IPS DF 19.7 (cell line): ENCODE data around the gene CCDC68.
"Not testable (repeated sequence)": the region's sequence is repeated elsewhere in the genome, so short reads cannot be mapped to it uniquely, and the experiment has no call there.

Experiments used
- DNase-seq: peaks from one replicate; pipeline ENCODE4 v3.0.0-alpha.2; 2013; ENCODE audit warnings: low read depth, low spot score

CCDC68 gene

GRCh38 chr18:54958704-54959625, at the start of gene CCDC68:
CCDC68 (minus strand) TSS chr18:54959461; CDS start chr18:54942791, 16,670 bp downstream.
- DNase-seq, result no peak

- DNase-seq, result no peak
Observed at GRCh38 chr18:55007602-55008001, 48.3 kb upstream of the CCDC68 start.

- no peak for DNase-seq
Observed at GRCh38 chr18:55003695-55004094, 44.4 kb upstream of the CCDC68 start.

GRCh38 chr18:55002261-55002660, 43.0 kb upstream of the CCDC68 start:
- no peak for DNase-seq

GRCh38 chr18:55001394-55002024, 42.2 kb upstream of the CCDC68 start:
- DNase-seq, result no peak

GRCh38 chr18:55000529-55000928, 41.3 kb upstream of the CCDC68 start:
- DNase-seq, result no peak

- no peak for DNase-seq
Observed at GRCh38 chr18:54999016-54999415, 39.8 kb upstream of the CCDC68 start.

GRCh38 chr18:54995421-54996143, 36.3 kb upstream of the CCDC68 start:
- no peak for DNase-seq

- DNase-seq, result no peak
Observed at GRCh38 chr18:54991981-54992380, 32.7 kb upstream of the CCDC68 start.

- DNase-seq, result no peak
Observed at GRCh38 chr18:54984908-54985307, 25.6 kb upstream of the CCDC68 start.

GRCh38 chr18:54983791-54984190, 24.5 kb upstream of the CCDC68 start:
- no peak for DNase-seq

GRCh38 chr18:54983041-54983686, 23.9 kb upstream of the CCDC68 start:
- DNase-seq, result no peak

- no peak for DNase-seq
Observed at GRCh38 chr18:54981076-54981475, 21.8 kb upstream of the CCDC68 start.

- DNase-seq, result no peak
Observed at GRCh38 chr18:54975598-54975997, 16.3 kb upstream of the CCDC68 start.

- DNase-seq, result no peak
Observed at GRCh38 chr18:54973046-54973445, 13.8 kb upstream of the CCDC68 start.

- DNase-seq, result no peak
Observed at GRCh38 chr18:54968807-54969206, 9.5 kb upstream of the CCDC68 start.

GRCh38 chr18:54968237-54968636, 9.0 kb upstream of the CCDC68 start:
- not testable (repeated sequence) for DNase-seq

- DNase-seq, result no peak
Observed at GRCh38 chr18:54967786-54968185, 8.5 kb upstream of the CCDC68 start.

- no peak for DNase-seq
Observed at GRCh38 chr18:54964741-54965140, 5.5 kb upstream of the CCDC68 start.

GRCh38 chr18:54962919-54963645, 3.8 kb upstream of the CCDC68 start:
- DNase-seq, result no peak

- DNase-seq, result no peak
Observed at GRCh38 chr18:54961868-54962267, 2.6 kb upstream of the CCDC68 start.
